Stimulated activated CD8-positive, alpha-beta memory T cell treated with anti-CD3 and anti-CD28 coated beads, Interleukin-7, amount 100 ng/mL, for 4 hours (primary cell): ENCODE results near the gene SLC13A4.
"Not testable (repeated sequence)": the region's sequence is repeated elsewhere in the genome, so short reads cannot be mapped to it uniquely, and the experiment has no call there.

Experiments
- DNase-seq, 2 donors: peaks; one replicate each; pipeline ENCODE4 v3.0.0-alpha.2; 2020; ENCODE audit warnings: low read depth in 2 of 2

Gene SLC13A4

DNA sequence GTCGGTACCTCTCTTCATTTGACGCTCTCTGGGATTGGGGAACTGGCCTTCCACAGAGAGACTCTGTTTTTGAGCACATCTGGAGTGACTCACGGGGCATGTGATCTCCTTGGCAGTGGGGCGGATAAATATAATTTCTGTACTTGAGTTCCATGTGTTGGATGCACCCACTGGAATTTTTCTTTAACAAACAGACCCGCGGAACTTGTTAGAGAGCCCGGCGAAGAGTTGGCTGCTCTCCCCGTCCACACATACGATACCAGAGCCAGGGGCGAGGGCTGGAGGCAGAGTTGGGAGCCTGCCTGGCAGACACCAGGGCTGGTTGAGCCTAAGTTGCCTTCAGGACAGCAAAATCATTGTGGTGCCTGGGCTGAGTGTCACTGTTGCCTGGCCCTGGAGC is 20.8 kb upstream of the SLC13A4 start, which contains the start of gene FAM180A:
FAM180A (minus strand) TSS at position 44 of the 400 bp plus-strand sequence. CDS start 233 bp downstream, outside the sequence.
- DNase-seq, result no peak

DNA sequence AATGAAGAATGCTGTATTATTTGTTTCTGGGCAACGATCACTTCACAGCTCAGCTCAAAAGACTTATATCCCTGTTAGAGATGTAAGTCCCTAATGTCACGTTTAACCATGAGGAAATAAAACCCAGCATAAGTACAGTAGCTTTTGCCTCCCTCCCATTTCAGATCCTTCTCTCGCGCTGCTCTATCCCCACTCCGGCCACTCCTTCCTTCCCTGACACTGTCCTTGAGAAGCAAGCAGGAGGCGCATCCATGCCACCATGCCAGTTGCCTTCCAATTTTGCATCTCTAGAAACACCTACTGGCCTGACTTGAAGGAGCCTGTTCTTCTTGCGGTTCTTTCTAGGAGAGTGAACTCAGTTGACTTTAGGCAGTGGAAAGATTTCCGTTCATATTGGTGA is 19.4 kb upstream of the SLC13A4 start:
- DNase-seq, result no peak

DNA sequence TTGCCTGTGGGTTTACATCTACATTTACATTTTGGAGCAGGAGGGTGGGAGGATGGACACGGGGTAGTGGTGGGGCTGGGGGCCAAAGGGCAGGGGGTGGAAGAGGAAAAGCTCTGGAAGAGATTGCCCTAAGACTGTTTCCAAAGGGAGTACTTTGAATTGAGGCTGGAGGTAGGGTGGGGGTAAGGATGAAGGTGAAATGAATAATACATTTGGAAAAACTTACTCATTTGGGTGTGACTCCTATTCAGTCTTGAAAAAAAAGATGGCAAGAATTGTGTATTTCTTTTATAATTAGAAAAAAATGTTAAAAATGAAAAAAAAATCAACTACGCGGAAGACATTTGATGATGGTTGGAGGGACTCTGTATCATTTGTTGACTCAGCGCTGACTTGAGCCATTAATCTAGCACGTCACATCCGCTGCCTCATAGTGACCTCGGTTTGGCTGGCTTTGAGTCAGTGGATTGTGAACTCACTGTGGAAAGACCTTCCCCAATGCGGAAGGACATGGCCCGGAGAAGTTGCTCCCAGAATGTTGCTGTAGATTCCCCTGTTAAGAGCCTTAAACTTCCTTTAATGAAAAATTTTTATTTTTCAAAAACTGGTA is 17.8 kb upstream of the SLC13A4 start:
- no peak for DNase-seq

DNA sequence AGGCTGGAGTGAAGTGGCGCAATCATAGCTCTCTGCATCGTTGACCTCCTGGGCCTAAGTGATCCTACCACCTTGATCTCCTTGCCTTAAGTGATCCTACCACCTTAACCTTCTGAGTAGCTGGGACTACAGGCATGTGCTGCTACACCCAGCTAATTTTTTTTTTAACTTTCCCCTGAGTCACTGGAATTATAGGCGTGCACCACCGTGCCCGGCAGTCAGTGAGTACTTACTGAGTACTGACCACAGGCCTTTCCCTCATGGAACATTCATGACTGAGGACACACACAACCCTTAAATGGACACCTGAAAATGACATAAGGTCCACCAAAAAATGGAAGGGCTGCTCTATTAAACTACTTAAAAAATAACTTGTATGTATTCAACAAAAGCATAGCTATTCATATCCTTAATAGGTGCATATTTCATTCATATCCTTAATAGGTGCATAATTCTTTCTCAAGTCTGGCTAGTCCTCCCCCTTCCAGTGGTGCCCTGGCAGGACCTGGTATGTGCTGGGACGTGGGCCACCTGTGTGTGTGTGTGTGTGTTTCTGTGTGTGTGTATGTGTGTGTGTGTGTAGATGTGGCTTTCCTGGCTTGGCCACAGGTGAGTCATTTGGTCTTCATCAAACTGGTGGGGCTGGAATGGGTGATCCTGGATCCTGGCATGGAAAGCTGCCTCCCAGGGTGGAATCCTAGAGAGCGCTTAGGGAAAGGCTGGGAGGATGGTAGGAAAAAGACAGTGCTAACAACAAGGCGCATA is 17.1 kb upstream of the SLC13A4 start:
- no peak for DNase-seq

DNA sequence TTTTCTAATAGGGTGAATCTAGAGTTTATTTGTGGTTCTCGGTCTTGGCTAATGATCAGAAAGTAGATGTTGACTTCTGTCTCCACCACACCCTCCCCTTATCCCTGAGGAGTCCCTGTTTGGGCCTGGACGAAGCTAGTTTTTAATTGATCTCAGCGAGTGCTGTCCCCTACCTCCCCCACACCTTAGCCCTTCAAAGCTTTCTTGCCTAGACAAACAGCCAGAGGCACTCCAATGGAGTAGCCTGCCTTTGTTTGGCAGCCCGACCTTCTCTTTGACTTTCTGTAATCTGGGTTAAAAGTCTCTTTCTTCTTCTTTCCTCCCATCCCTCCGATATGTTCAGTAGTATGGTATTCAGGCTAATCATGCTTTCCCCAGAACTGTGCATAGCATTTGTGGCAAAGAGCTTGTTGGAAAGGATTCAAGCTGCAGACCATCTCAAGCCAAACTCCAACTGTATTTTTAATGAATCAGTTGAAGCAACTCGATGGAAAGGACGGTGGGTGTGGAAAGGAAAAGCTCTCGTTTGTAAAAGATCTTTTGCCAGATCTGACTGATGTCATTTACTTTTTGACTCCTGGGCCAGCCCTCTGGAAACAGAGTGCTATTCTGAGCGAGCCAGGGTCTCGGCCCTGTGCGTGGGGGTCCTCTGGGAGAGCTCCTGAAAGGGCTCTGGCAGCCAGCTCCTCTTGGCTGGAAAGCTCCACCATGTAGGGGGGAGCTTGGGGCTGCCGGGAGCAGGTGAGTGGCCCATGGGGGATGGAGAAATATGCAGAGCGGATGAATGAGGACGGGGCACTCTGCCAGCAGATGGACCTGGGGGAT is 16.1 kb upstream of the SLC13A4 start:
- DNase-seq, result no peak

DNA sequence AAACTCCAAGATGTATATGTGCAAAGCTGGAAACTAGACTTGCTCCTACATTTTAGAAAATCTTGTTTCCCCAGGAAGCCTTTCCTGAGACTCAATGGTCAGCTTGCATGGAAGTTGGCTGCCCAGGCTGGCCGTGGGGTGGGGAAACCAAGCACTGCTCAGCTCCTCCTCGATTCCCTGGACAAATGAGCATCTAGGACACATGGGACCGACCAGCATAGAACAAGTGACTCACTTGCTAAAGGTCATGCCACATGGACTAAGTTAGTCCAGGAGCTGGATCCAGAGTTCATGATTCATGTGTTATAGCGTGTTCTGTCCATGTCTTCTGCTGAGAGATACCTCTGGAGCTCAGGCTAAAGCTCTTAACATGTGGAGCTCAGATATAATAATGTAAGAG is 14.4 kb upstream of the SLC13A4 start:
- DNase-seq, result no peak

DNA sequence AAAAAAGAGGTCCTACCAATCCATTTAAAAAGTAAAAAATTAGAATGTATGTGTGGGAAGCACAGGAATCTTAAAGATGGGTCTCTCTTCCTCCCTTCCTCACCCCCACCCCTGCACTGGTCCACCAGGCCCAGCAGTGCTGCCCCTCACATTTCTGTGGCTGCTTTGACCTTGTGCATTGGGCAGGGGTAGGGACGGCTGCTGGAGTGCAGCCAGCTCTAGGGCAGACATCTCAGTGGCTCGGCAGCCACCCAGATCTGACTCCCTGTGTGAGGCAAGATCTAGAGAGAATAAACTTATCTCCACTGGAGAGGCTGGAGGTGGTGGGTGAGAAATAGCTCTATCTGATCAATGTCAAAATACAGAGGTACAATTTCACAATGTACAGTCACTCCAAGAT is 13.9 kb upstream of the SLC13A4 start:
- no peak for DNase-seq

DNA sequence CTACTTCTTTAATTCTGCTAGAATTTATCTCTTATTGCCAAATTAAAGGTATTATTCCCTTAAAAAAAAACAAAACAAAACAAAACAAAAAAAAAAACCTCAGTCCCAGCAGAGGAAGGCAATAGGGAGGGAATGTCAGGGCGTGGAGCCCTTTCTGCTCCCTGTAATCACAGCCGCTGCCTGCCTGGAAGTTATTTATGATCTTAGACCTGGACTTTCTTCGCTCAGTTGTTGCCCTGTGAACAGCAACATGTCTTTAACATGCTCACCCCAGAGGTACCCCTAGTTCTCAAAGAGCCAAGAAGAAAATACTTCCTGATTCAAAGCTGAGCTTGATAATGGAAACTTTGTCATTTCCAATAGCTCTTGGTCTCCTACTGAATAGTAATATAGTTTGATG is 12.9 kb upstream of the SLC13A4 start:
- no peak for DNase-seq

DNA sequence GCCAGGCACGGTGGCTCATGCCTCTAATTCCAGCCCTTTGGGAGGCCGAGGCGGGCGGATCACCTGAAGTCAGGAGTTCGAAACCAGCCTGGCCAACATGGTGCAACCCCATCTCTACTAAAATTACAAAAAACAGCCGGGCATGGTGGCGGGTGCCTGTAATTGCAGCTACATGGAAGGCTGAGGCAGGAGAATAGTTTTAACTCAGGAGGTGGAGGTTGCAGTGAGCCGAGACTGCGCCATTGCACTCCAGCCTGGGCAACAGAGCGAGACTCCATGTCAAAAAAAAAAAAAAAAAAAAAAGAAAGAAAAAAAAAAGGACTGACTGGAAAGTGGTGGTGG is 9.3 kb upstream of the SLC13A4 start:
- not testable (repeated sequence) for DNase-seq

DNA sequence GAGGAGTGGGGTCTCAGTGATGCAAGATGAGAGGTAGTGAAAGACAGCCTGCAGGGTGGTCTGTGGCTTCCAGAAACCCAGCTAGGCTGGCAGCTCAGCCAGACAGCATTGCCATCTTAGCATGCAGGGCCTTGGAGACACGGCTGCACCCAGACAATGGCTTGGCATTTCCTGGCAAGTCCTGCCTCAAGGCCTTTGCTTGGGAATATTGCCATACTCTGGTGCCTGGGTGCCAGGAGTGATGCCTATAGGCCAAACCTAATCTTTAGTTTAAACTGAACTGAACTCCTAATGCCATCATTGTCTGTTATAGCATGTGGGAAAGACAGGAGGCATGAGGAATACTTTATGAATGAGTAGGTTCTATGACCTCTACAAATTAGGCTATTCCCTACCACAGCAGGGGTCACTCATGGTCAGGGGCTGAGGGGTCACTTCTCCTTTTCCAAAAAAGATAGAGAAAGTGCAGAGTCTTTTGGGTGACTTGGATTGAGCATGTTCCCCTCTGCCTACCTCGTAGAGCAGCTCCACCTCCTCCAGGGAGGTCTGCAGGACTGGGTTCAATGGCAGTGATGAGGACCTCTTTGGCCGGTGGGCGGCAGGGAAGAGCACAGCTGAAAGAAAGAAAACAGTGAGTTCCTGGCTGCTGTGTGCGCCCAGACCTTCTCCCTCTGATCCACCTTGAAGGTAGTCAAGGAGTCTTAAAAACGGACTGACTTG is 8.8 kb upstream of the SLC13A4 start:
- DNase-seq, result no peak

DNA sequence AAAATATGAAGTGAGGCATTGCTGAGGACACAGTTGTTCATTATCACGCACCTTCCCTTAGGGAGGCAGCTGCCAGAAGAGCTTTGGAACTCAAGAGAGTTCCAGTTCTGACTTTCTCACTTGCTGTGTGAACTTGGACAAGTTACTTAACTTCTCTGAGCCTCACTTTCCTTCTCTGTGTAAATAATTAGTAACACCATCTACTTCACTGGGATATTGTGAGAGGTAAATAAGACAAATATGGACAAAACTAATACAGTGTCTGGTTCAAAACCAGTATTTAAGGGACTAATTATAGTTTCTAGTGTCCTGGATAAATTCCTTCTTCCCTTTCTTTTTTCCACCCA is 6.3 kb upstream of the SLC13A4 start:
- no peak for DNase-seq

DNA sequence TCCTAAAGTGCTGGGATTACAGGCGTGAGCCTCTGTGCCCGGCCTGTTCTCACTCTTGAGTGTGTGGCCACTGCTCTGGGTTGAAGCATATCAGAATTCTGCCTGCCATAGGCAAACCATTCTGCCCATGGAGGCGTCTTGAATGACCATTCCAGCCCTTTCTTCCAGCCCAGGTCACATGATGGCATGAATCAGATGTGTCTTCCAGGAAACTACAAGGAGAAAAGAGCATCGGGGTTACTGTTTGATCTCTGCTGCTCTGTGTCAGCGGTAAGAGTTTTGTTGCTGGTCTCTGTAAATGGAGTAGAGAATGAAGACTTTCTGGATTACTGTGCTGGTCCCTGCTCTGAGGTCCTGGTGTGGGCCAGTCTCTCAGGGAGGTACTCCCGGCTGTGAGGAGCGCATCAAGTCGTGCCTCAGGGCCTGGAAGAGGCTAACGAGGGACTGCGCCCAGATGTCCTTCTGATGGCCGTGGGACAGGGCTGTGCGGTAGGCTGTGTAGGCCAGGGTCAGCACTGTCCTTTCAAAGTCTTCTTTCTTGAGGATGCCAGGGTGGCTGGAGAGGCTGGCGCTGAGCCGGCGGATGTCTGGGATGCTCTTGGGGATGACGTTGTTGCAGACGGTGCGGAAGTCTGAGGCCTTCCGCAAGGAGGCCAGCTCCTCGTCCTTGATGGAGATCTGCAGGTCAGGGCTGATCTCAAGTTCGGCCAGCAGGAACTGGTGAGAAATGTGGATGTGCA is 5.8 kb upstream of the SLC13A4 start:
- no peak for DNase-seq

DNA sequence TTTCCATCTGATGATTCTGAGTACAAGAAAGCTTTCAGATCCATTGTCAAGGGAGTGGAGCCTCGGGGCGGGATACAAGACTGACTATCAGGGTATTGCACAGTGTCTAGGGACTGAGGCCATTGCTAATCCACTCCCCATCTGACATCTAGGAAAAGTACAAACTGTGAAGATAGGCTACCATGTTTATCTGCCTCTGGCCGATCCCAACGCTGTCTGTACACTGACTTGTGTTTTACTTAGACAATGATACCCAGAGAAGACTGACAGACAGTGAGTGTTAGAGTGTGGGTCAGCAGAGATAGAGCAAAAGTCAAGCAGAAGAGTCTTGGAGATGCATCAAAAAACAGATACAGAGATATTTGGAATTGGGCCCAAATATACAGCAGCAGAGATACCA is 3.1 kb upstream of the SLC13A4 start:
- no peak for DNase-seq

DNA sequence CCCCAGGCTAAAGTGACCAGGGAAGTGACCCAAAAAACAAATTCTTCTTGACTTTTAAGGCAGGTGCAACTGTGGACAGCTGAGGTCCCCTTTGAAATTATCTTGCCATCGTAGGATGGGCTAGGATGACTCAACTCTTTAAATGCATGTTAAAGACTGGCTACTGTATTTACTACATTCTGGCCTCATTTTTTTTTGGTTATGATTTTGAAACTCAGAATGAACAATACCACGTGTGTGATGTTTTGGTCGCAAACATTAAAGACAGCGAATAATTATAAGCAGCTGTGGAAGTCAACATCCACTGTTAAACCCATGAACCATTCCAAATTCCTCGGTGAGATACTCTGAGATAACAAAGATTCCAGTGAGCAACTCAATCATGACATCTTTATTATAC is 1.2 kb upstream of the SLC13A4 start:
- DNase-seq, result no peak

DNA sequence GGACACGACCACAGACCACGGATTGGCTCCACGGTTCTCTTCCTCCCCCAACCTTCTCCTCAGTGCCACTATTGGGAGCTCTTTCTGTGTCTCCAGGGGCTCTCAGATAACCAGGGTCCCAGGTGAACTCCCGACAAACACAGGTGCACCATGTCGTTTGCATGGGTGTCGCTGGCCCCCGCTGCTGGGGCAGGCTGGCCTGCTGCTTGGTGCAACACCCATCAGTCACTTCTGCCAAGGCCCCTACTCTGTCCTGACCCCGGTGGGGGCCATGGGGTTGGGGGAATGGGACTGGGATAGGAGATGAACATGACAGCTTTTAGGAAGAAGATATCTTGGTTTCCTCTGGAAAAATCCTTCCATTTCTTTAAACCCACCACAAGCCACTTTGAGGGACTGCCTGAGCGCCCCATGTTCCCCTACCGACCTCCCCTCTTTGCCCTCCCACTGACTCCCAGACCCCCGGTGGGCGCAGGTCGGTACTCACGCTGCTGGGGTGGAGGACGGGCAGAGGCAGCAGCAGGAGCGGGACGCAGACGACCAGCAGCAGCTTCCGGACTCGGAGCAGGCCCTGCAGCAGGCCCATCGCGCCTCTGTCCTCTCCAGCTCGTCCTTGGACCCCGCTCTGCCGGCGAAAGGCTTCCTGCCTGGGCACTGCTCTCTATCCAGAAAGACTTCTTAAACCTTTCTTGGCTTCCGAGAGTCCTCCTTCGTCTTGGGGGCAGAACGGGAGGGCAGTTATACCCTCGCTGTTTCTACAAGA is 894 bp downstream of the SLC13A4 start:
- no peak for DNase-seq

DNA sequence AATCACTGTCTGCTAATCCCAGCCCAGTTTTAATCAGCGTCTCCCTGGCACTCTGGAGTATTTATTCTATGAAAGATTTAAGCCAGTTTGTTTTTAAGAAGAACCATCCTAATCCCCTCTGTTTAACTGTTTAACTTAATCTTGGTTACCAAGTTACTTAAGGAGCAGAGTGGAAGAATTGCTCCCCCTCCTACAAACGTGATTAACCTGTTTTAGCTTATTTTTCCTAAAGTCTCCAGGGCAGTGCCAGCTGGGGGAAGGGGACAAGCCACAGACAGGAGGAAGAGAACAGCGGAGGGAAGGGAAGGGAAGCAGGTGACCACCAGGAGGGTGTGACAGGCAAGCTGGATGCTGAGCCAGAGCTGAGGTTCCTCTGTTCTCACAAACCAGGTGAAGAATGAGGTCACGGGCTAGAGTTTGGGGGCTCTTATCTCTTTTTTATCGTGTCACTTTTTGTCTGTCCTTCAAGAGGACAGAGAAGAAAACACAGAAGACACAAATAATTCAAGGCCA is 1.7 kb downstream of the SLC13A4 start:
- no peak for DNase-seq

DNA sequence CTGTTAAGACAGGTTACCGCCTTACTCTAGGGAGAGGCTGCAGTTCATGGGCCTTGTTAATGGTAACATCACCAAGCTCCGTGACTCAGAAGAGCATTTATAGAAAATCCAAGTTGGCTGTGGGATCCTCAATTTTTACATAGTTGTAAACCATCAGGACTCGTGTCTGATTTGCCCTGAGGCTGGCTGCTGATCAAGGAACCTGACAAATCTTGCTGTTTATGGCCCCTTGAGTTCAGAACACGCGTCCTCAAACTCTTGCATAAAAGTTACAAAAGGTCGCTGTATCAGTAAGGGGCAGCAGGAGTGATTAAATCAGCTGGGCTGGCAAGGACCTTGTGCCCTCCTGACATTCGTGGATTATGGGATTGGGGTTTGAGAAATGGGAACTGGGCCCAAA is 4.6 kb downstream of the SLC13A4 start:
- DNase-seq, result no peak

DNA sequence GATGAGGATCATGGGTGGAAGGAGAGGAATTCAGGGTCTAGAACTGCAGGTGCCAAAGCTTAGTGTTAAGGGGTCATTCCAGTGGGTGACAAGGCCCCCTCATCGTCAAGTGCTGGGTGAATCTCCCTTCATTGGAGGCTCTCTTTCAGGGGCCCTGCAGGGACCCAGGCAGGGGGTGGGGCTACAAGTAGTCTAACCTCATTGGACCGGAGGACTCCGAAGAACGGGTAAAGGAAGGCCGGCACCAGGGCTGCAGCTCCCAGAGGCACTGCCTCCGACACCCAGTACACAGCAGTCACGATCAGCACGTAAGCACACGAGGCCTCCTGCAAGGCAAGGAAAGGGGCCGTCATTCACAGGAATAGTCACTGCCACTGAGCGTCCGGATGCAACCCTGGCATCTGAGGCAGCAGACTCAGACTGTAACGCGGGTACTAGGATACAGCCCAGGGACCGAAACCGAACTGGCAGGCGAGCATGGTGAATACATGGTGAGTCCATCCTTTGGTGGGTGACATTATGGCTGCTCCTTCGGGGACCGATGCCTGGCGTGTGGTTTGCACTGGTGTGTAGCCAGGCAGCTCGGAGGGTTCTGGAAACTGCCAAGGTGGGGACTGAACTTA is 6.7 kb downstream of the SLC13A4 start:
- DNase-seq, result no peak

DNA sequence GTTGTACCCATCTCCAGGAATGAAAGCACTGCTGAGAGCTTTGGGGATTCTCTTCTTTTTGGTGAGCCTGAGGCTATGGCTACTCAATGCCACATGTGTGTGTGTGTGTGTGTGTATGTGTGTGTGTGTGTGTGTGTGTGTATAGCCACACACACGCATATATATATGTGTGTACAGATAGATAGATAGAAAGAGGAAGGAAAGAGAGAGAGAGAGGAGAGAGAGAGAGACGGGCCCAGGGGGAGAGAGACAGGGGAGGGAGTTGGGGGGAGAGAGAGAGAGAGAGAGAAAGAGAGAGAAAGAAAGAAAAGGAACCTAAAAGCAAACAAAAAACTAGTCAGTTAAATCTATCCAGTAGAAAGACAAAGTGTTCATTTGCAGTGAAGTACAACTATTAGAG is 8.3 kb downstream of the SLC13A4 start:
- no peak for DNase-seq

DNA sequence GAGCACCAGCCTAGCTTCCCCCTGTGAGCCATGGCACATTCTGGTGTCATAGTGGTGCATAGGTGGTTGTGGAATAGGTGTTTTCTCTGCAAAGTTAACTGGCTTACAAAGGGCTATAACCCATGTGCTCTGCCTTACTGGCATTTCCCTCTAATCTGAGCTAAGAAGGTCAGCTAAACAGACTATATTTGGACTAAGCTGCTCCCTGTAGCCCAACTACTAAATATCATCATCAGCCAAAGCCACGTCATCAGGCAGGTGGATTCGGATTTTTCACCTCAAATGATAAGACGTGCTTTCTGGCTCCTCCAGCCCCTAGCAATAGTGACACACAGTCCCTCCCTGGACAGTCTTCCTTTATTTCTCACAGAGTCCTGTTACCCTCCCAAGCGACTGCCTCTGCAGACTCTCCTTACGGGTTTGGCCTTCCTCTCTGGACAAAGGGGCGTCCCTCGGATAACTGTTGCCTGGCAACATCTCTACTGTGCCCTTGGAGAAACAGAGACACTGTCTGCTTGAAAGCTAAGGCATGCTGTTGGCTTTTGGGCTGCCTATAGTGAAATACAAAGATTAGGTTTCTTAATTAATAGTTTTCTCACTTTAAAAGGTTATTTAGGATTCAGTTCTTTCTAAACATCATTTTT is 9.1 kb downstream of the SLC13A4 start:
- DNase-seq, result no peak
